ENCODE data around the gene PPIL3.
"Not testable (repeated sequence)": the region's sequence is repeated elsewhere in the genome, so short reads cannot be mapped to it uniquely, and the experiment has no call there.

Gene PPIL3
- total RNA-seq, result 33.4 to 41.7 reads per million in 2 donors

GRCh38 chr2:200888704-200889625, at the start of gene PPIL3, which contains the start of gene NIF3L1:
Gene PPIL3, minus strand, starts transcription at chr2:200889077. Its CDS starts 1,462 bp downstream, at chr2:200887615.
Gene NIF3L1, plus strand, starts transcription at chr2:200889371. Its CDS starts 2,573 bp downstream, at chr2:200891944.
- peak; percentile 82 for DNase-seq

GRCh38 chr2:200930947-200931626, 42.2 kb upstream of the PPIL3 start:
- no peak for DNase-seq

GRCh38 chr2:200929334-200930249, 40.7 kb upstream of the PPIL3 start:
- DNase-seq, result no peak

GRCh38 chr2:200922439-200922838, 33.6 kb upstream of the PPIL3 start:
- no peak for DNase-seq

GRCh38 chr2:200913654-200914053, 24.8 kb upstream of the PPIL3 start:
- no peak for DNase-seq

GRCh38 chr2:200909958-200910357, 21.1 kb upstream of the PPIL3 start:
- DNase-seq, result no peak

GRCh38 chr2:200905618-200906296, 16.9 kb upstream of the PPIL3 start:
- no peak for DNase-seq

- DNase-seq, result no peak
Measured at GRCh38 chr2:200901459-200902072, 12.7 kb upstream of the PPIL3 start.

GRCh38 chr2:200899482-200899881, 10.6 kb upstream of the PPIL3 start:
- no peak for DNase-seq

GRCh38 chr2:200881715-200882249, 7.1 kb downstream of the PPIL3 start:
- DNase-seq, result not testable (repeated sequence)

- no peak for DNase-seq
Measured at GRCh38 chr2:200878289-200878880, 10.5 kb downstream of the PPIL3 start.

- DNase-seq, result no peak
Measured at GRCh38 chr2:200877443-200877842, 11.4 kb downstream of the PPIL3 start.

GRCh38 chr2:200873560-200873959, 15.3 kb downstream of the PPIL3 start:
- no peak for DNase-seq

GRCh38 chr2:200871151-200871550, 17.7 kb downstream of the PPIL3 start:
- DNase-seq, result no peak

GRCh38 chr2:200869014-200869413, 19.9 kb downstream of the PPIL3 start:
- no peak for DNase-seq

GRCh38 chr2:200864176-200865034, 24.5 kb downstream of the PPIL3 start, which contains the start of gene CLK1:
Gene CLK1, minus strand, starts transcription at chr2:200864658. Its CDS starts 2,796 bp downstream, at chr2:200861862.
- peak; percentile 96 for DNase-seq

- DNase-seq, result no peak
Measured at GRCh38 chr2:200863782-200864175, 25.1 kb downstream of the PPIL3 start.

- DNase-seq, result no peak
Measured at GRCh38 chr2:200862532-200863000, 26.3 kb downstream of the PPIL3 start.

- no peak for DNase-seq
Measured at GRCh38 chr2:200861617-200862155, 27.2 kb downstream of the PPIL3 start.
